ENCODE data around the gene URGCP. TPM values are rescaled to one million over a fixed set of nuclear protein-coding genes. Genes with fewer than 3 reads are reported as not detected.
"Not testable (repeated sequence)": the region's sequence is repeated elsewhere in the genome, so short reads cannot be mapped to it uniquely, and the experiment has no call there.

Gene URGCP
- total RNA-seq, 2 experiments from 2014 or later: 28.8 to 31.0 TPM

GRCh38 chr7:43851805-43852204 is 54.6 kb downstream of the URGCP start:
- POLR2A ChIA-PET: no interaction called here
- CTCF ChIA-PET: interaction anchor here (1.0 kb wide), 1 partner anchor 13 kb away, joined by 10 read pairs; no protein-coding TSS in a partner anchor

GRCh38 chr7:43850348-43851116 is 55.9 kb downstream of the URGCP start:
- ChIA-PET CTCF (no interaction called here), POLR2A (no interaction called here)

GRCh38 chr7:43849047-43849446 is 57.3 kb downstream of the URGCP start:
- ChIA-PET CTCF (interaction anchor here (0.8 to 0.9 kb wide), 2 partner anchors 10 to 266 kb away, joined by 3 to 4 read pairs; partner anchors contain the start of gene STK17A), POLR2A (no interaction called here)

- ChIA-PET CTCF (interaction anchor here (0.7 kb wide), 1 partner anchor 9 kb away, joined by 5 read pairs; no protein-coding TSS in a partner anchor), POLR2A (no interaction called here)
Observed at GRCh38 chr7:43847496-43847895, 58.9 kb downstream of the URGCP start.

- CTCF ChIA-PET: interaction anchor here (0.6 to 1.2 kb wide), 3 partner anchors 9 to 564 kb away, joined by 3 to 5 read pairs (median 3); partner anchors contain the start of gene STK17A
- POLR2A ChIA-PET: no interaction called here
Observed at GRCh38 chr7:43844662-43845061, 61.7 kb downstream of the URGCP start.

GRCh38 chr7:43844257-43844656 is 62.1 kb downstream of the URGCP start:
- POLR2A ChIA-PET: interaction anchor here (0.6 kb wide), 1 partner anchor 275 kb away, joined by 3 read pairs; no protein-coding TSS in a partner anchor
- CTCF ChIA-PET: interaction anchor here (0.6 to 1.2 kb wide), 3 partner anchors 10 to 564 kb away, joined by 3 to 5 read pairs (median 3); partner anchors contain the start of gene STK17A

- POLR2A ChIA-PET: no interaction called here
- CTCF ChIA-PET: interaction anchor here (1.2 kb wide), 1 partner anchor 11 kb away, joined by 3 read pairs; no protein-coding TSS in a partner anchor
Observed at GRCh38 chr7:43843296-43843695, 63.1 kb downstream of the URGCP start.

GRCh38 chr7:43838201-43838658 is 68.2 kb downstream of the URGCP start:
- POLR2A ChIA-PET: interaction anchor here (1.0 kb wide), 1 partner anchor 255 kb away, joined by 3 read pairs; the partner anchor contains the start of gene STK17A
- CTCF ChIA-PET: interaction anchor here (0.6 to 6.8 kb wide), 21 partner anchors 7 to 267 kb away, joined by 3 to 45 read pairs (median 4); partner anchors contain the start of genes BLVRA and STK17A

GRCh38 chr7:43834463-43835251 is 71.7 kb downstream of the URGCP start:
- ChIA-PET POLR2A (interaction anchor here (0.6 to 2.0 kb wide), 3 partner anchors 105 to 252 kb away, joined by 3 to 11 read pairs (median 4); partner anchors contain the start of genes COA1 and STK17A), CTCF (interaction anchor here (0.6 to 6.8 kb wide), 6 partner anchors 80 to 252 kb away, joined by 3 to 45 read pairs (median 4); partner anchors contain the start of gene STK17A)

GRCh38 chr7:43830917-43831316 is 75.5 kb downstream of the URGCP start:
- POLR2A ChIA-PET: not testable (repeated sequence)
- CTCF ChIA-PET: interaction anchor here (0.8 kb wide), 1 partner anchor 8 kb away, joined by 3 read pairs; no protein-coding TSS in a partner anchor

Other genes with a start within 250 kb of the URGCP start
- gene COA1, start 177.1 kb downstream of the URGCP start, total RNA-seq: 10 to 100 TPM; 82.9 to 85.6 TPM
- gene BLVRA, start 147.9 kb downstream of the URGCP start, total RNA-seq: 10 to 100 TPM; 32.9 to 34.0 TPM
- 100 to 1,000 TPM; 131 to 138 TPM for gene MRPS24, start 37.1 kb downstream of the URGCP start, total RNA-seq
- 10 to 100 TPM; 15.2 to 15.6 TPM for gene UBE2D4, start 19.8 kb upstream of the URGCP start, total RNA-seq
- gene SPDYE1, start 91.3 kb upstream of the URGCP start, total RNA-seq: not detected
- gene DBNL, start 138.1 kb upstream of the URGCP start, total RNA-seq: 100 to 1,000 TPM; 142 to 153 TPM
- not detected for gene PGAM2, start 159.0 kb upstream of the URGCP start, total RNA-seq
- gene POLM, start 175.9 kb upstream of the URGCP start, total RNA-seq: 10 to 100 TPM; 40.8 to 42.4 TPM
- 10 to 100 TPM; 12.9 to 14.0 TPM for gene AEBP1, start 197.7 kb upstream of the URGCP start, total RNA-seq
- gene POLD2, start 217.0 kb upstream of the URGCP start, total RNA-seq: 100 to 1,000 TPM; 298 to 305 TPM
- not detected for gene MYL7, start 234.7 kb upstream of the URGCP start, total RNA-seq